ENCODE measurements around the gene ROR2. TPM values are rescaled to one million over a fixed set of nuclear protein-coding genes. Genes with fewer than 3 reads are reported as not detected.

The ROR2 gene
- total and polyA plus RNA-seq, 2 donors (not counting 3 experiments of a cell fraction or from before 2014, with no cell fraction given) = not detected

- ChIA-PET POLR2A (no interaction called here), CTCF (no interaction called here)
- no peaks in the 10 kb centered on the region for H3K4me1 ChIP-seq (ENCODE audit: control insufficient read depth, extremely low read depth, insufficient read depth, low read length)
- dilution Hi-C loops (cut with MboI; ENCODE audit: extremely low pct_ligation_motif_present, low sequenced_read_pairs) = no loop called here
- H3K27me3 ChIP-seq (ENCODE audit: control insufficient read depth in 2 of 2, insufficient read depth in 2 of 2, low read length in 2 of 2) = no peaks in the 10 kb centered on the region
- FAIRE-seq (no peak), DNase-seq (ENCODE audit: low read depth, low spot score) (no peak)
- no peaks in the 10 kb centered on the region for H3K79me2 ChIP-seq (ENCODE audit: control insufficient read depth, insufficient read depth, low read length)
- TF ChIP-seq EZH2 (IDR thresholded peaks at IDR 0.05; ENCODE audit: borderline replicate concordance, low read depth, low read length, severe bottlenecking) (no peak), CTCF (IDR thresholded peaks at IDR 0.05; ENCODE audit: extremely low read depth in 1 of 2, insufficient read depth in 1 of 2, low read depth in 1 of 2, low read length in 2 of 2) (no peak), GATA2 (IDR thresholded peaks at IDR 0.05; ENCODE audit: insufficient read depth, insufficient read length, low read depth, low read length) (no peak), MAX (IDR thresholded peaks at IDR 0.05; ENCODE audit: insufficient read depth, insufficient read length) (no peak), FOS (IDR thresholded peaks at IDR 0.05; ENCODE audit: borderline replicate concordance, insufficient read depth, low read length) (no peak), MYC (IDR thresholded peaks at IDR 0.05; ENCODE audit: low read depth, low read length) (no peak), POLR2A (IDR thresholded peaks at IDR 0.05; ENCODE audit: low read depth, low read length) (no peak), JUN (IDR thresholded peaks at IDR 0.05; ENCODE audit: borderline replicate concordance, insufficient read depth, insufficient read length, low read depth) (no peak), POLR2AphosphoS5 (IDR thresholded peaks at IDR 0.05; ENCODE audit: insufficient read depth, low read depth, low read length) (no peak)
- no peak overlapping the region for H3K27ac ChIP-seq (ENCODE audit: insufficient read depth, low read depth, low read length)
- H3K4me3 ChIP-seq (replicated peaks in 1 of 3; ENCODE audit: insufficient read depth in 1 of 3, low read depth in 1 of 3, low read length in 3 of 3) = no peak overlapping the region
- H3K9ac ChIP-seq (replicated peaks; ENCODE audit: extremely low read depth, insufficient read depth, low read length) = no peak overlapping the region
- BruUV-seq (replicated peaks) = no TSS peak
- H4K20me1 ChIP-seq (replicated peaks; ENCODE audit: control insufficient read depth, extremely low read depth, insufficient read depth, low read length) = no peaks in the 10 kb centered on the region
- no peaks in the 10 kb centered on the region for H3K9me1 ChIP-seq (replicated peaks; ENCODE audit: control insufficient read depth, extremely low read depth, insufficient read depth, low read length)
- no peak overlapping the region for H2AFZ ChIP-seq (ENCODE audit: low read depth, low read length)
- H3K36me3 ChIP-seq (ENCODE audit: control insufficient read depth in 2 of 2, extremely low read depth in 1 of 2, insufficient read depth in 2 of 2, low read length in 2 of 2) = no peaks in the 10 kb centered on the region
- H3K9me3 ChIP-seq (replicated peaks; ENCODE audit: control insufficient read depth, insufficient read depth, low read length) = no peaks in the 10 kb centered on the region
- intact Hi-C loops (cut with micrococcal nuclease) = no loop called here
- no peak overlapping the region for H3K4me2 ChIP-seq (ENCODE audit: insufficient read depth, low read length)
Measured at GRCh38 chr9:91516081-91516480, 433.9 kb downstream of the ROR2 start.

Data from endothelial cell of umbilical vein (primary cell).